Measurements from ENCODE around the gene LIN28A. TPM values are rescaled to one million over a fixed set of nuclear protein-coding genes. Genes with fewer than 3 reads are reported as not detected.

The LIN28A gene
- total and polyA plus RNA-seq, 4 donors, result not detected

- Histone ChIP-seq H3K27ac (ENCODE audit: low read depth in 1 of 2, low read length in 2 of 2) (no peak overlapping the region), H3K4me1 (ENCODE audit: control insufficient read depth in 4 of 4, insufficient read depth in 4 of 4, low read length in 3 of 4) (peaks cover 2 to 17% (median 13%) of the 10 kb centered on the region in 4 donors), H3K9me3 (ENCODE audit: control insufficient read depth in 4 of 4, low read length in 3 of 4) (no peaks in the 10 kb centered on the region), H3K9ac (ENCODE audit: low read depth in 1 of 2, low read length in 2 of 2) (no peak overlapping the region), H3K36me3 (ENCODE audit: control insufficient read depth in 4 of 4, insufficient read depth in 3 of 4, low read depth in 1 of 4, low read length in 3 of 4) (peaks cover 0 to 3% (median under 1%) of the 10 kb centered on the region in 4 donors), H3K27me3 (ENCODE audit: control insufficient read depth in 4 of 4, insufficient read depth in 4 of 4, low read length in 3 of 4) (no peaks in the 10 kb centered on the region), H3K4me3 (ENCODE audit: low read depth in 1 of 3, low read length in 3 of 3) (no peak overlapping the region)
- WGBS, result 91% methylated on average over 2 of the region's 2 CpGs
- TF ChIP-seq GABPA (IDR thresholded peaks at IDR 0.05 in 1 of 2, conservative IDR thresholded peaks at IDR 0.05 in 1 of 2), result no peak
- no peak for TF ChIP-seq NR2F2 (IDR thresholded peaks at IDR 0.05)
- TF ChIP-seq FOXA2 (IDR thresholded peaks at IDR 0.05), result no peak
- no peak for TF ChIP-seq HNF4A (conservative IDR thresholded peaks at IDR 0.05)
- no peak for TF ChIP-seq TAF1 (conservative IDR thresholded peaks at IDR 0.05)
- no peak for TF ChIP-seq JUND (IDR thresholded peaks at IDR 0.05)
- DNase-seq (ENCODE audit: low spot score), result no peak
These were observed 19.1 kb downstream of the LIN28A start for GRCh38 chr1:26429721-26430120.

- peaks cover 0 to 8% (median 4%) of the 10 kb centered on the region in 4 donors for H3K36me3 ChIP-seq (ENCODE audit: control insufficient read depth in 4 of 4, insufficient read depth in 3 of 4, low read depth in 1 of 4, low read length in 3 of 4)
- no peaks in the 10 kb centered on the region for H3K27me3 ChIP-seq (ENCODE audit: control insufficient read depth in 4 of 4, insufficient read depth in 4 of 4, low read length in 3 of 4)
- no peak for TF ChIP-seq NR2F2 (IDR thresholded peaks at IDR 0.05)
- TF ChIP-seq ATF3 (IDR thresholded peaks at IDR 0.05), result peak; percentile 41
- TF ChIP-seq SP1 (IDR thresholded peaks at IDR 0.05), result peak; percentile 98
- TF ChIP-seq FOXA2 (IDR thresholded peaks at IDR 0.05), result no peak
- TF ChIP-seq YY1 (IDR thresholded peaks at IDR 0.05), result peak; percentile 80
- TF ChIP-seq MAX (IDR thresholded peaks at IDR 0.05), result peak; percentile 98
- TF ChIP-seq ZBTB33 (IDR thresholded peaks at IDR 0.05), result peak; percentile 97
- peak; percentile 39 to 77 for TF ChIP-seq JUND (IDR thresholded peaks at IDR 0.05)
- peak in 1 of 2 donors; percentile 89 for TF ChIP-seq GABPA (IDR thresholded peaks at IDR 0.05 in 1 of 2, conservative IDR thresholded peaks at IDR 0.05 in 1 of 2)
- peak; percentile 68 for TF ChIP-seq FOXA1 (IDR thresholded peaks at IDR 0.05)
- no peak for TF ChIP-seq RAD21 (IDR thresholded peaks at IDR 0.05)
- TF ChIP-seq EGR1 (IDR thresholded peaks at IDR 0.05; ENCODE audit: low read depth in 2 of 2), result peak; percentile 42 to 66
- TF ChIP-seq REST (IDR thresholded peaks at IDR 0.05), result peak; percentile 82
- no peak for TF ChIP-seq CTCF (IDR thresholded peaks at IDR 0.05; ENCODE audit: low read depth, low read length, missing input control)
- no peak for TF ChIP-seq HNF4G (IDR thresholded peaks at IDR 0.05)
- peak; percentile 66 to 67 for TF ChIP-seq RXRA (IDR thresholded peaks at IDR 0.05)
- peak in 1 of 2 donors; percentile 32 for TF ChIP-seq HNF4A (conservative IDR thresholded peaks at IDR 0.05)
- peak; percentile 47 for TF ChIP-seq TAF1 (conservative IDR thresholded peaks at IDR 0.05)
- peak within 1 kb of the TSS; percentile 24 to 42 for H3K27ac ChIP-seq (ENCODE audit: low read depth in 1 of 2, low read length in 2 of 2)
- peak within 1 kb of the TSS; percentile 55 to 100 (median 85) for H3K4me3 ChIP-seq (ENCODE audit: low read depth in 1 of 3, low read length in 3 of 3)
- peak; percentile 99 for DNase-seq (ENCODE audit: low spot score)
- WGBS, result under 1% methylated on average over 45 of the region's 45 CpGs
- peaks cover 2 to 17% (median 13%) of the 10 kb centered on the region in 4 donors for H3K4me1 ChIP-seq (ENCODE audit: control insufficient read depth in 4 of 4, insufficient read depth in 4 of 4, low read length in 3 of 4)
- H3K9me3 ChIP-seq (ENCODE audit: control insufficient read depth in 4 of 4, low read length in 3 of 4), result no peaks in the 10 kb centered on the region
- H3K9ac ChIP-seq (ENCODE audit: low read depth in 1 of 2, low read length in 2 of 2), result peak within 1 kb of the TSS; percentile 45 to 70
These were observed 21.5 kb downstream of the LIN28A start, which contains the start of gene DHDDS for GRCh38 chr1:26431979-26432695. DHDDS (plus strand) TSS chr1:26432321; CDS start chr1:26432946, 625 bp downstream.

Measured in liver (tissue), 9 donors.